Body of pancreas (tissue), 4 donors: ENCODE results near the gene FTCD. TPM values are rescaled to one million over a fixed set of nuclear protein-coding genes. Genes with fewer than 3 reads are reported as not detected.

Experiments used
- ATAC-seq: fragments of 150-250 bp; one replicate; pipeline ENCODE4 v1.9.1; 2016
- DNase-seq, 4 donors: peaks; one replicate each; pipeline ENCODE4 v3.0.0-alpha.2; 2019
- H3K27ac ChIP-seq, 4 donors: fragments of 200-600 bp; sonication (generic); 1 replicate in 3 of 4; 2 replicates in 1 of 4; pipeline versions ENCODE4 v1.5.1 to v1.6.1; 2016 to 2019; ENCODE audit warnings: mild to moderate bottlenecking in 1 of 4, mixed read lengths in 1 of 4, moderate library complexity in 1 of 4
- H3K27me3 ChIP-seq, 2 donors: fragments of 200-600 bp; sonication (generic); one replicate each; pipeline ENCODE4 v1.6.0; 2016; ENCODE audit warnings: mild to moderate bottlenecking in 1 of 2
- H3K36me3 ChIP-seq, 2 donors: fragments of 200-600 bp; sonication (generic); replicated peaks in 1 of 2; 2 replicates each; pipeline ENCODE4 v1.5.1; 2016; ENCODE audit warnings: low read depth in 2 of 2; ENCODE audit not compliant: insufficient read depth in 1 of 2
- H3K4me1 ChIP-seq: fragments of 200-600 bp; sonication (generic); one replicate; pipeline ENCODE4 v1.6.0; 2016
- H3K4me3 ChIP-seq, 2 donors: fragments of 200-600 bp; sonication (generic); 1 replicate in 1 of 2; 2 replicates in 1 of 2; pipeline ENCODE4 v1.5.1; 2016 to 2019
- H3K9me3 ChIP-seq, 3 donors: fragments of 200-600 bp; sonication (generic); 1 replicate in 2 of 3; 2 replicates in 1 of 3; pipeline ENCODE4 v1.5.1; 2016
- CTCF ChIP-seq, 7 experiments: fragments of 450-650 bp in 4 of 7; fragments of 200-600 bp in 3 of 7; sonication (generic) in 3 of 7; IDR thresholded peaks; one replicate each; pipeline ENCODE4 v1.5.1; 2016 to 2019; ENCODE audit warnings: antibody characterized with exemption in 7 of 7
- POLR2A ChIP-seq, 3 donors: fragments of 450-650 bp; IDR thresholded peaks; one replicate each; pipeline ENCODE4 v1.6.1; 2016; ENCODE audit warnings: antibody characterized with exemption in 3 of 3, mild to moderate bottlenecking in 2 of 3
- WGBS, 2 donors: methylation state at CpG; one replicate each; pipeline ENCODE4 v1.1.5; 2017; 5-methylcytosine and 5-hydroxymethylcytosine counted together
- intact Hi-C: fragments of 100-400 bp; cut with DNase I; formaldehyde crosslinking; loops from one replicate; pipeline ENCODE4 v1.15.1; 2023
- total RNA-seq, 2 donors: library from RNA; depleted of rRNA; stranded (reverse); fragments of >200 nt; gene quantifications; one replicate each; pipeline ENCODE4 v1.1.0, GENCODE V29; 2016

FTCD gene
- total RNA-seq, 2 donors from 2014 or later = 0.33 TPM; not detected in 1

GRCh38 chr21:46161633-46162592 is 6.5 kb upstream of the FTCD start:
- DNase-seq = peak in 1 of 4 donors; percentile 2
- intact Hi-C loops = no loop called here
- Histone ChIP-seq H3K27me3 (no peaks in the 10 kb centered on the region), H3K9me3 (no peaks in the 10 kb centered on the region), H3K4me3 (no peak overlapping the region), H3K27ac (no peak overlapping the region), H3K4me1 (no peaks in the 10 kb centered on the region), H3K36me3 (no peaks in the 10 kb centered on the region)
- 60 to 94% methylated on average over 25 to 55 of the region's 72 CpGs for WGBS, 2 donors
- no peak for TF ChIP-seq POLR2A (IDR thresholded peaks at IDR 0.05)
- TF ChIP-seq CTCF (IDR thresholded peaks at IDR 0.05) = no peak
- no peak for ATAC-seq

- Histone ChIP-seq H3K27me3 (no peaks in the 10 kb centered on the region), H3K36me3 (no peaks in the 10 kb centered on the region), H3K27ac (no peak overlapping the region), H3K4me1 (no peaks in the 10 kb centered on the region), H3K9me3 (no peaks in the 10 kb centered on the region), H3K4me3 (no peak overlapping the region)
- WGBS, 2 donors = 38 to 97% methylated on average over 20 to 44 of the region's 72 CpGs
- ATAC-seq (no peak), DNase-seq (peak in 1 of 4 donors; percentile 17)
- intact Hi-C loops = no loop called here
- TF ChIP-seq CTCF (IDR thresholded peaks at IDR 0.05) (no peak), POLR2A (IDR thresholded peaks at IDR 0.05) (no peak)
These were observed 5.7 kb upstream of the FTCD start for GRCh38 chr21:46160907-46161632.

GRCh38 chr21:46160657-46160906 is 5.2 kb upstream of the FTCD start:
- no peak overlapping the region for H3K4me3 ChIP-seq
- H3K27me3 ChIP-seq = no peaks in the 10 kb centered on the region
- DNase-seq (no peak), ATAC-seq (no peak)
- intact Hi-C loops = no loop called here
- no peak for TF ChIP-seq POLR2A (IDR thresholded peaks at IDR 0.05)
- no peak for TF ChIP-seq CTCF (IDR thresholded peaks at IDR 0.05)
- H3K27ac ChIP-seq = no peak overlapping the region
- no peaks in the 10 kb centered on the region for H3K9me3 ChIP-seq
- no peaks in the 10 kb centered on the region for H3K36me3 ChIP-seq
- WGBS, 2 donors = 84 to 98% methylated on average over 16 to 22 of the region's 22 CpGs
- H3K4me1 ChIP-seq = no peaks in the 10 kb centered on the region

GRCh38 chr21:46159841-46160656 is 4.7 kb upstream of the FTCD start:
- ATAC-seq (no peak), DNase-seq (peak in 1 of 4 donors; percentile 3)
- Histone ChIP-seq H3K9me3 (no peaks in the 10 kb centered on the region), H3K27ac (no peak overlapping the region), H3K4me1 (no peaks in the 10 kb centered on the region), H3K36me3 (no peaks in the 10 kb centered on the region), H3K27me3 (no peaks in the 10 kb centered on the region), H3K4me3 (no peak overlapping the region)
- 88 to 100% methylated on average over 7 to 30 of the region's 32 CpGs for WGBS, 2 donors
- intact Hi-C loops = no loop called here
- TF ChIP-seq POLR2A (IDR thresholded peaks at IDR 0.05) (no peak), CTCF (IDR thresholded peaks at IDR 0.05) (no peak)
